Astrocyte (in vitro differentiated cells and primary cell): ENCODE data around the gene PRSS57. TPM values are rescaled to one million over a fixed set of nuclear protein-coding genes. Genes with fewer than 3 reads are reported as not detected.
A peak's percentile ranks its signal among the peaks of the same experiment; 100 is the strongest.
"Not testable (repeated sequence)": the region's sequence is repeated elsewhere in the genome, so short reads cannot be mapped to it uniquely, and the experiment has no call there.

ENCODE experiments used
- DNase-seq: peaks from one replicate; pipeline ENCODE4 v3.0.0-alpha.2; 2010; ENCODE audit warnings: low read depth
- FAIRE-seq: peaks from 2 replicates; lab custom pipeline; 2011; peaks lifted over from hg19 to GRCh38; lab: Jason Lieb, UNC
- H2AFZ ChIP-seq: 2 replicates; pipeline ENCODE4 v1.6.0; 2012; ENCODE audit warnings: low read depth, low read length, inconsistent platforms
- H3K27ac ChIP-seq: 2 replicates; pipeline ENCODE4 v1.5.1; 2011; ENCODE audit warnings: low read depth, low read length, inconsistent platforms
- H3K27me3 ChIP-seq: 2 replicates; pipeline ENCODE4 v1.6.0; 2011; ENCODE audit warnings: low read length, inconsistent platforms; ENCODE audit not compliant: insufficient read depth
- H3K36me3 ChIP-seq: 2 replicates; pipeline ENCODE4 v1.5.1; 2011; ENCODE audit warnings: low read length, inconsistent platforms; ENCODE audit not compliant: insufficient read depth
- H3K4me1 ChIP-seq: 2 replicates; pipeline ENCODE4 v1.5.1; 2011; ENCODE audit warnings: low read length, inconsistent platforms; ENCODE audit not compliant: insufficient read depth
- H3K4me2 ChIP-seq: 2 replicates; pipeline ENCODE4 v1.6.0; 2012; ENCODE audit warnings: low read length, inconsistent platforms
- H3K4me3 ChIP-seq: 2 replicates; pipeline ENCODE4 v1.5.1; 2011; ENCODE audit warnings: low read depth, mild to moderate bottlenecking, low read length, inconsistent platforms; ENCODE audit not compliant: insufficient read depth
- H3K79me2 ChIP-seq: 2 replicates; pipeline ENCODE4 v1.6.0; 2012; ENCODE audit warnings: mild to moderate bottlenecking, low read length, inconsistent platforms; ENCODE audit not compliant: insufficient read depth
- H3K9ac ChIP-seq: 2 replicates; pipeline ENCODE4 v1.6.0; 2012; ENCODE audit warnings: mild to moderate bottlenecking, low read length, inconsistent platforms
- H3K9me3 ChIP-seq: 2 replicates; pipeline ENCODE4 v1.5.1; 2012; ENCODE audit warnings: low read depth, mild to moderate bottlenecking, low read length, inconsistent platforms; ENCODE audit not compliant: insufficient read depth
- H4K20me1 ChIP-seq: 2 replicates; pipeline ENCODE4 v1.6.0; 2012; ENCODE audit warnings: low read length, inconsistent platforms; ENCODE audit not compliant: insufficient read depth
- H3K27ac Mint-ChIP-seq: one replicate; pipeline ENCODE4 v1.8.0; 2021; ENCODE audit warnings: mild to moderate bottlenecking, mixed read lengths; ENCODE audit not compliant: unreplicated experiment
- H3K27me3 Mint-ChIP-seq: one replicate; pipeline ENCODE4 v1.8.0; 2021; ENCODE audit warnings: low read depth, mixed read lengths; ENCODE audit not compliant: unreplicated experiment
- H3K36me3 Mint-ChIP-seq: one replicate; pipeline ENCODE4 v1.8.0; 2021; ENCODE audit warnings: low read depth, mixed read lengths; ENCODE audit not compliant: unreplicated experiment
- H3K4me1 Mint-ChIP-seq: one replicate; pipeline ENCODE4 v1.8.0; 2021; ENCODE audit warnings: low read depth, mixed read lengths; ENCODE audit not compliant: unreplicated experiment
- H3K4me3 Mint-ChIP-seq: one replicate; pipeline ENCODE4 v1.8.0; 2021; ENCODE audit warnings: mild to moderate bottlenecking, moderate library complexity, mixed read lengths; ENCODE audit not compliant: unreplicated experiment
- H3K9me3 Mint-ChIP-seq: one replicate; pipeline ENCODE4 v1.8.0; 2021; ENCODE audit warnings: mild to moderate bottlenecking, mixed read lengths; ENCODE audit not compliant: unreplicated experiment
- CTCF ChIP-seq: IDR thresholded peaks from 2 replicates; pipeline ENCODE4 v1.5.1; 2011; ENCODE audit warnings: low read depth, mild to moderate bottlenecking, inconsistent platforms, low read length, moderate library complexity; ENCODE audit not compliant: insufficient read depth
- EZH2 ChIP-seq: IDR thresholded peaks from 2 replicates; pipeline ENCODE4 v1.6.1; 2012; ENCODE audit warnings: mild to moderate bottlenecking, low read length, inconsistent platforms; ENCODE audit not compliant: insufficient read depth
- total RNA-seq: library from RNA; stranded (reverse); gene quantifications from 2 replicates; pipeline ENCODE4 v1.2.1, GENCODE V29; 2021

Gene PRSS57
- total RNA-seq, 1 donor from 2014 or later, result not detected

- TF ChIP-seq CTCF, result no peak
- TF ChIP-seq EZH2, result no peak
- H3K9me3 ChIP-seq, result no peaks in the 10 kb centered on the region
- H3K4me1 ChIP-seq, result no peaks in the 10 kb centered on the region
- Mint-ChIP-seq H3K4me1 (no peaks in the 10 kb centered on the region), H3K9me3 (no peaks in the 10 kb centered on the region), H3K27ac (no peak overlapping the region), H3K4me3 (no peak overlapping the region), H3K27me3 (peaks cover 12% of the 10 kb centered on the region), H3K36me3 (no peaks in the 10 kb centered on the region)
- H3K4me2 ChIP-seq, result no peak overlapping the region
- DNase-seq (no peak), FAIRE-seq (no peak)
- H4K20me1 ChIP-seq, result no peaks in the 10 kb centered on the region
- no peak overlapping the region for H3K4me3 ChIP-seq
- H3K9ac ChIP-seq, result no peak overlapping the region
- no peaks in the 10 kb centered on the region for H3K79me2 ChIP-seq
- H3K27me3 ChIP-seq, result peaks cover 5% of the 10 kb centered on the region
- no peak overlapping the region for H3K27ac ChIP-seq
- H3K36me3 ChIP-seq, result no peaks in the 10 kb centered on the region
- peak overlapping the region; percentile 63 for H2AFZ ChIP-seq
Measured at GRCh38 chr19:703651-704446, 8.6 kb upstream of the PRSS57 start.

- no peak overlapping the region for H3K4me3 Mint-ChIP-seq
- H3K4me1 ChIP-seq, result no peaks in the 10 kb centered on the region
- no peaks in the 10 kb centered on the region for H3K9me3 ChIP-seq
- H3K36me3 ChIP-seq, result no peaks in the 10 kb centered on the region
- H4K20me1 ChIP-seq, result no peaks in the 10 kb centered on the region
- FAIRE-seq (no peak), DNase-seq (no peak)
- H3K27me3 Mint-ChIP-seq, result peaks cover 12% of the 10 kb centered on the region
- TF ChIP-seq CTCF, result no peak
- peak overlapping the region; percentile 41 for H3K27ac Mint-ChIP-seq
- H3K4me3 ChIP-seq, result no peak overlapping the region
- H3K79me2 ChIP-seq, result no peaks in the 10 kb centered on the region
- H3K27me3 ChIP-seq, result peaks cover 5% of the 10 kb centered on the region
- no peak overlapping the region for H3K4me2 ChIP-seq
- H3K4me1 Mint-ChIP-seq, result no peaks in the 10 kb centered on the region
- no peaks in the 10 kb centered on the region for H3K9me3 Mint-ChIP-seq
- no peaks in the 10 kb centered on the region for H3K36me3 Mint-ChIP-seq
- no peak overlapping the region for H3K9ac ChIP-seq
- H3K27ac ChIP-seq, result no peak overlapping the region
- no peak overlapping the region for H2AFZ ChIP-seq
Measured at GRCh38 chr19:703329-703650, 8.0 kb upstream of the PRSS57 start.

- not testable (repeated sequence) for H3K4me1 ChIP-seq, H2AFZ ChIP-seq, H3K36me3 ChIP-seq, H3K27ac Mint-ChIP-seq, DNase-seq, H3K9me3 ChIP-seq, FAIRE-seq, H3K4me3 ChIP-seq, H3K27me3 ChIP-seq, H3K27ac ChIP-seq, H3K4me2 ChIP-seq, H4K20me1 ChIP-seq, H3K79me2 ChIP-seq, H3K36me3 Mint-ChIP-seq, H3K9me3 Mint-ChIP-seq, H3K9ac ChIP-seq, H3K4me1 Mint-ChIP-seq
- Mint-ChIP-seq H3K4me3 (peak overlapping the region; percentile 62), H3K27me3 (peaks cover 11% of the 10 kb centered on the region)
Measured at GRCh38 chr19:702847-703246, 7.6 kb upstream of the PRSS57 start.

- H3K4me3 Mint-ChIP-seq, H3K9me3 ChIP-seq, FAIRE-seq, DNase-seq, H3K27me3 Mint-ChIP-seq, H3K4me1 Mint-ChIP-seq, H3K36me3 ChIP-seq, H3K9ac ChIP-seq, H3K27me3 ChIP-seq, H3K4me3 ChIP-seq, H3K9me3 Mint-ChIP-seq, H4K20me1 ChIP-seq, H3K4me1 ChIP-seq, H3K27ac ChIP-seq, H3K27ac Mint-ChIP-seq, H3K4me2 ChIP-seq, H3K79me2 ChIP-seq, H2AFZ ChIP-seq, H3K36me3 Mint-ChIP-seq: not testable (repeated sequence)
Measured at GRCh38 chr19:699885-700284, 4.6 kb upstream of the PRSS57 start.

- H3K36me3 ChIP-seq, DNase-seq, H3K9me3 ChIP-seq, H3K27ac Mint-ChIP-seq, H3K27me3 ChIP-seq, H4K20me1 ChIP-seq, H3K79me2 ChIP-seq, H3K36me3 Mint-ChIP-seq, H3K9me3 Mint-ChIP-seq, H3K4me1 Mint-ChIP-seq, H3K9ac ChIP-seq, H3K27me3 Mint-ChIP-seq, H3K27ac ChIP-seq, H3K4me3 Mint-ChIP-seq, H2AFZ ChIP-seq, FAIRE-seq, H3K4me1 ChIP-seq, H3K4me2 ChIP-seq, H3K4me3 ChIP-seq: not testable (repeated sequence)
Measured at GRCh38 chr19:698529-698928, 3.3 kb upstream of the PRSS57 start.
